ENCODE data around the gene CSMD2.

The CSMD2 gene

DNA sequence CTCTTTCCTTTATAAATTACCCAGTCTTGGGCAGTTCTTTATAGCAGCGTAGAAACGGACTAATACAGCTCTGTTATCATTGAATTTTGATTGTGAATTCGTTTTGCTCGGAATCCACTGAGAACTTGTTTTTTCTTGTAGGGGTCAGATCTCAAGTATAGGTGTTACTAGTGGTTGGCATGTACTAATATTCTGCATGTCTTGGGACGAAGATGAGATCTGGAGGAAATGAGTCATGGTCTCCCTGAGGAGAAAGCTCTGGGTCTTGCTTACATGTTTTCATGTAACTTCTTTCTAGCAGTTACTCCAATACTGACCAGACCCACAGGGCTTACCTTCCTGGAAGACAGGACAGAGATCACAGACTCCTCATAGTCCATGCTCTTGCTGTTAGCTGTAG, 662.3 kb downstream of the CSMD2 start:
- Histone ChIP-seq H3K4me1 (ENCODE audit: insufficient read depth, insufficient read length) (no peaks in the 10 kb centered on the region), H3K4me3 (ENCODE audit: insufficient read length, low read depth) (no peak overlapping the region), H3K9me3 (ENCODE audit: insufficient read depth, low read length) (peaks cover 4% of the 10 kb centered on the region; the same call in 1 of the 2 replicates), H3K36me3 (ENCODE audit: insufficient read depth, insufficient read length, low read length) (peaks cover 2% of the 10 kb centered on the region), H3K9ac (ENCODE audit: insufficient read length, low read depth) (no peak overlapping the region), H3K27me3 (ENCODE audit: insufficient read depth, insufficient read length) (no peaks in the 10 kb centered on the region)
- TF ChIP-seq SUZ12 (IDR thresholded peaks at IDR 0.05; ENCODE audit: extremely low read depth, insufficient read depth, insufficient read length) (no peak), YY1 (IDR thresholded peaks at IDR 0.05; ENCODE audit: insufficient read depth, insufficient read length) (no peak), ZNF274 (IDR thresholded peaks at IDR 0.05; ENCODE audit: low read depth, low read length) (no peak)
- DNase-seq (ENCODE audit: low read depth, low spot score) = no peak

DNA sequence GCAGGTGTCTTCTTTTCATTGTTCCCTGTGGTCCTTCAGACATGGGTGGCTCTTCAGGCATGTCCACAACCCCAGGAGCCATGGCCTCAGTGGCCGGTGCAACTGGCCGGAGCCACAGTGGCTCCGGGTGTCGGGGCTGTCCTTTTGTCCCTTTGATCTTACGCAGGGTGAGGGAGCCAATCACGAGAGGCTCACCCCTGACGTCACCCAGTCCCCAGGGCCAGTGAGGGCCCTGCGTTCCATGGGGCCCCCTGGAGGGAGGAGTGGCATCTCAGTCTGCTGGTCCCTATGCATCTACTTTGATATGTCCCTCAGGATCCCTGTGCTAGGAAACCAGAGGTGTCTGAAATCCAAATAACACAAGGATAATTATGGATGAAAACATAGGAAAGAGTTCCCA, 663.3 kb downstream of the CSMD2 start:
- TF ChIP-seq SUZ12 (IDR thresholded peaks at IDR 0.05; ENCODE audit: extremely low read depth, insufficient read depth, insufficient read length) (no peak), YY1 (IDR thresholded peaks at IDR 0.05; ENCODE audit: insufficient read depth, insufficient read length) (no peak)
- Histone ChIP-seq H3K27me3 (ENCODE audit: insufficient read depth, insufficient read length) (no peaks in the 10 kb centered on the region), H3K9ac (ENCODE audit: insufficient read length, low read depth) (no peak overlapping the region), H3K4me3 (ENCODE audit: insufficient read length, low read depth) (no peak overlapping the region), H3K4me1 (ENCODE audit: insufficient read depth, insufficient read length) (no peaks in the 10 kb centered on the region), H3K9me3 (ENCODE audit: insufficient read depth, low read length) (peaks cover 9% of the 10 kb centered on the region), H3K36me3 (ENCODE audit: insufficient read depth, insufficient read length, low read length) (peaks cover 8% of the 10 kb centered on the region)
- no peak for DNase-seq (ENCODE audit: low read depth, low spot score)

DNA sequence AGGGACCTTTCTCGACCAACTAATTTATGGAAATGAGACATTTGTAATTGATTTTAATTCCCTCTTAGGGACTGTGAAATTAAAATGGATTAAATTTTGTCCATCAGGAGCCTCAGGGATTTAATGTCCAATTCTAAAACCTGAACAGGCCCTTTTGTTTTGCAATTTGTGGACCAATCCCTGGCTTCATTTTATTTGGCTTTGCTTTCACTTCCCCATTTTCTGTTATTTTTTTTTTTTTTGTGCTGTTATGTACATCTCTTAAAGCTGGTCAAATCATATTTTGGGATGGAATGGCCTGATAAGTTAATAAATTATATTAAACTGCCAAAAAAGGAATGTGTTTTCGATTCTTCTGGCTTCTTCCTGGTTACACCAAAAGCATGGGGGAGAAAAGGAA, 663.7 kb downstream of the CSMD2 start:
- no peak for DNase-seq (ENCODE audit: low read depth, low spot score)
- H3K4me1 ChIP-seq (ENCODE audit: insufficient read depth, insufficient read length) = no peaks in the 10 kb centered on the region
- H3K9ac ChIP-seq (ENCODE audit: insufficient read length, low read depth) = no peak overlapping the region
- TF ChIP-seq ZNF274 (IDR thresholded peaks at IDR 0.05; ENCODE audit: low read depth, low read length) (no peak), SUZ12 (IDR thresholded peaks at IDR 0.05; ENCODE audit: extremely low read depth, insufficient read depth, insufficient read length) (no peak), YY1 (IDR thresholded peaks at IDR 0.05; ENCODE audit: insufficient read depth, insufficient read length) (no peak)
- no peak overlapping the region for H3K4me3 ChIP-seq (ENCODE audit: insufficient read length, low read depth)
- peaks cover 12% of the 10 kb centered on the region for H3K36me3 ChIP-seq (ENCODE audit: insufficient read depth, insufficient read length, low read length)
- H3K9me3 ChIP-seq (ENCODE audit: insufficient read depth, low read length) = peaks cover 14% of the 10 kb centered on the region
- no peaks in the 10 kb centered on the region for H3K27me3 ChIP-seq (ENCODE audit: insufficient read depth, insufficient read length)

DNA sequence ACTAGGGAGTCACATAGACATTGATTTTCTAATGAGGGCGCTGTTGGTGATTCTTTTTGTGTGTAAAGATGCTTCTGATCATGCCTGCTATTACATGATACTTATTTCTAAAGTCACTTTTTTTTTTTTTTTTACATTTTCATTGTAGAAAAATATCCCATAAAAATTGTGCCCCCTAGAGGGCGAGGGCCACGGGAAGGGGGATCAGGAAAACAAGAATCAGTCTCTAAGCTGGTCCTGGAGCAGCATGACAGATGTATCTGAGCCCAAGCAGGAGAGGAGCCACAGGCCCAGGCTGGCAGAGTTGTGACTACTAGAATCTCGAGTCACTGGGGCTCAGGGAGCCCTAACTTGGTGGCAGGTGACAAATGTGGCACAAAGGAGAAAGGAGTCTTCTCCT, 664.5 kb downstream of the CSMD2 start:
- no peaks in the 10 kb centered on the region for H3K27me3 ChIP-seq (ENCODE audit: insufficient read depth, insufficient read length)
- no peak overlapping the region for H3K9ac ChIP-seq (ENCODE audit: insufficient read length, low read depth)
- H3K36me3 ChIP-seq (ENCODE audit: insufficient read depth, insufficient read length, low read length) = peaks cover 20% of the 10 kb centered on the region
- H3K4me3 ChIP-seq (ENCODE audit: insufficient read length, low read depth) = no peak overlapping the region
- peaks cover 22% of the 10 kb centered on the region for H3K9me3 ChIP-seq (ENCODE audit: insufficient read depth, low read length)
- TF ChIP-seq SUZ12 (IDR thresholded peaks at IDR 0.05; ENCODE audit: extremely low read depth, insufficient read depth, insufficient read length) = no peak
- no peak for TF ChIP-seq ZNF274 (IDR thresholded peaks at IDR 0.05; ENCODE audit: low read depth, low read length)
- no peak for TF ChIP-seq YY1 (IDR thresholded peaks at IDR 0.05; ENCODE audit: insufficient read depth, insufficient read length)
- no peaks in the 10 kb centered on the region for H3K4me1 ChIP-seq (ENCODE audit: insufficient read depth, insufficient read length)
- DNase-seq (ENCODE audit: low read depth, low spot score) = no peak

DNA sequence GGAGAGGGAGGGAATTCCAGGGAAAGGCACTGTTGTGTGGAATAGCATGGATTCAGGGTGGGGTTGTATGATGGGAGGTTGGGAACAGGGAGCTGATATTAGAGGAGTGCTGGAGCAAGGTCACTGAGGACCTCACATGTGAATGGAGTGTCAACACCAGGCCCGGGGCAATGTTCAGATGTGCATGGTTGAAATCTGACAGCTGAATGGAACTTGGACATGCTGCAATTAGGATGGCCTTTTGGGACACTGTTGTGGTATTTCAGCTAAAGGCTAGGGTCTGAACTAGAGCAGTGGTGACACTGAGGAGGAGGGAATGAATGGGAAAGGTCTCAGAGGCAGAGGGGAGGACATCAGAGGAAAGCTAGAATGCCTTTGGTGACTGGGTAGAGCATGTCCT, 667.6 kb downstream of the CSMD2 start:
- no peak overlapping the region for H3K9ac ChIP-seq (ENCODE audit: insufficient read length, low read depth)
- H3K4me1 ChIP-seq (ENCODE audit: insufficient read depth, insufficient read length) = no peaks in the 10 kb centered on the region
- peaks cover 51% of the 10 kb centered on the region for H3K9me3 ChIP-seq (ENCODE audit: insufficient read depth, low read length)
- peaks cover 49% of the 10 kb centered on the region for H3K36me3 ChIP-seq (ENCODE audit: insufficient read depth, insufficient read length, low read length)
- no peak for DNase-seq (ENCODE audit: low read depth, low spot score)
- TF ChIP-seq SUZ12 (IDR thresholded peaks at IDR 0.05; ENCODE audit: extremely low read depth, insufficient read depth, insufficient read length) = no peak
- TF ChIP-seq YY1 (IDR thresholded peaks at IDR 0.05; ENCODE audit: insufficient read depth, insufficient read length) = no peak
- TF ChIP-seq ZNF274 (IDR thresholded peaks at IDR 0.05; ENCODE audit: low read depth, low read length) = no peak
- H3K27me3 ChIP-seq (ENCODE audit: insufficient read depth, insufficient read length) = no peaks in the 10 kb centered on the region
- no peak overlapping the region for H3K4me3 ChIP-seq (ENCODE audit: insufficient read length, low read depth)

DNA sequence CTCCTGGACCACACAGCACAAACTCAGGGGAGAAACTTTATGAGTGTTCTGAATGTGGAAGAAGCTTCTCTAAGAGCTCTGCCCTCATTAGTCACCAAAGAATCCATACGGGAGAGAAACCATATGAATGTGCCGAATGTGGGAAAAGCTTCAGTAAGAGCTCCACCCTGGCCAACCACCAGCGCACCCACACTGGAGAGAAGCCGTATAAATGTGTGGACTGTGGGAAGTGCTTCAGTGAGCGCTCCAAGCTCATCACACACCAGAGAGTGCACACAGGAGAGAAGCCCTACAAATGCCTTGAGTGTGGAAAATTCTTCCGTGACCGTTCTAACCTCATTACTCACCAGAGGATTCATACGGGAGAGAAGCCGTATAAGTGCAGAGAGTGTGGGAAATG, 670.1 kb downstream of the CSMD2 start:
- Histone ChIP-seq H3K27me3 (ENCODE audit: insufficient read depth, insufficient read length) (no peaks in the 10 kb centered on the region), H3K4me3 (ENCODE audit: insufficient read length, low read depth) (no peak overlapping the region), H3K9ac (ENCODE audit: insufficient read length, low read depth) (no peak overlapping the region), H3K36me3 (ENCODE audit: insufficient read depth, insufficient read length, low read length) (peaks cover 71% of the 10 kb centered on the region), H3K9me3 (ENCODE audit: insufficient read depth, low read length) (peaks cover 64% of the 10 kb centered on the region), H3K4me1 (ENCODE audit: insufficient read depth, insufficient read length) (no peaks in the 10 kb centered on the region)
- no peak for DNase-seq (ENCODE audit: low read depth, low spot score)
- TF ChIP-seq SUZ12 (IDR thresholded peaks at IDR 0.05; ENCODE audit: extremely low read depth, insufficient read depth, insufficient read length) (no peak), YY1 (IDR thresholded peaks at IDR 0.05; ENCODE audit: insufficient read depth, insufficient read length) (no peak), ZNF274 (IDR thresholded peaks at IDR 0.05; ENCODE audit: low read depth, low read length) (no peak)

DNA sequence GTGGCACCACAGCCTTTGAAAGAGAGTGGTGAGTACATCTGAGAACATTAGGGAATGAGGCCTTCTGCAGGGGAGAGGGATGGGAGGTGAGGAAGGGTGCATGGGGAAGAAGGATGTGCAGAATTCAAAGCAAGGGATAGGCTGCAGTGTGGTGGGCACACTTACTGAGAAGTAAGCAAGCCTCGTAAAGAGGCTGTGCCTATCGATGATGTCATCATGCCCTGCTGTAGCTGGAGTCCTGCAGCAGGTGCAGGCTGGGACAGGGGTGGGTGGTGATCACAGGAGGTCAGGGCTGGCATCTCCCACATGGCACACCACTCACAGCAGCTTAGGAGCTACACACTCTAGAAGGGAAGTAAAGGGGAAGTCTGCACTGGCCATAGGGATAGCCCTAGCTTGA, 676.4 kb downstream of the CSMD2 start:
- Histone ChIP-seq H3K9ac (ENCODE audit: insufficient read length, low read depth) (no peak overlapping the region), H3K36me3 (ENCODE audit: insufficient read depth, insufficient read length, low read length) (peaks cover 65% of the 10 kb centered on the region), H3K4me3 (ENCODE audit: insufficient read length, low read depth) (no peak overlapping the region), H3K27me3 (ENCODE audit: insufficient read depth, insufficient read length) (no peaks in the 10 kb centered on the region), H3K4me1 (ENCODE audit: insufficient read depth, insufficient read length) (no peaks in the 10 kb centered on the region), H3K9me3 (ENCODE audit: insufficient read depth, low read length) (peaks cover 23% of the 10 kb centered on the region)
- TF ChIP-seq SUZ12 (IDR thresholded peaks at IDR 0.05; ENCODE audit: extremely low read depth, insufficient read depth, insufficient read length) = no peak
- TF ChIP-seq ZNF274 (IDR thresholded peaks at IDR 0.05; ENCODE audit: low read depth, low read length) = no peak
- no peak for TF ChIP-seq YY1 (IDR thresholded peaks at IDR 0.05; ENCODE audit: insufficient read depth, insufficient read length)
- no peak for DNase-seq (ENCODE audit: low read depth, low spot score)

DNA sequence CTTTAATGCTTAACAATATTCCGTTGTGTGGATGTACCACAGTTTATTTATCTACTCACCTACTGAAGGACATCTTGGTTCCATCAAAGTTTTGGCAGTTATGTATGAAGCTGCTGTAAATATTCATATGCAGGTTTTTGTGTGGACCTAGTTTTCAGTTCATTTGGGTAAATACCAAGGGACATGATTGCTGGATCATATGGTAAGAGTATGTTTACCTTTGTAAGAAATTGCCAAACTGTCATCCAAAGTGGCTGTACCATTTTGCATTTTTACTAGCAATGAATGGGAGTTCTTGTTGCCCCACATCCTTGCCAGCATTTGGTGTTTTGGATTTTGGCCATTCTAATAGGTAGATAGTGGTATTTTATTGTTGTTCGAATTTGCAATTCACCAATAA, 682.6 kb downstream of the CSMD2 start:
- no peak for DNase-seq (ENCODE audit: low read depth, low spot score)
- no peak overlapping the region for H3K4me3 ChIP-seq (ENCODE audit: insufficient read length, low read depth)
- H3K4me1 ChIP-seq (ENCODE audit: insufficient read depth, insufficient read length) = no peaks in the 10 kb centered on the region
- H3K36me3 ChIP-seq (ENCODE audit: insufficient read depth, insufficient read length, low read length) = peaks cover 48% of the 10 kb centered on the region
- TF ChIP-seq ZNF274 (IDR thresholded peaks at IDR 0.05; ENCODE audit: low read depth, low read length) (no peak), SUZ12 (IDR thresholded peaks at IDR 0.05; ENCODE audit: extremely low read depth, insufficient read depth, insufficient read length) (no peak), YY1 (IDR thresholded peaks at IDR 0.05; ENCODE audit: insufficient read depth, insufficient read length) (no peak)
- H3K9me3 ChIP-seq (ENCODE audit: insufficient read depth, low read length) = no peaks in the 10 kb centered on the region
- H3K9ac ChIP-seq (ENCODE audit: insufficient read length, low read depth) = no peak overlapping the region
- no peaks in the 10 kb centered on the region for H3K27me3 ChIP-seq (ENCODE audit: insufficient read depth, insufficient read length)

All from NT2/D1 (cell line).